Activated CD8-positive, alpha-beta T cell treated with anti-CD3 and anti-CD28 coated beads for 36 hours (primary cell): Measurements from ENCODE around the gene MDFIC2. TPM values are rescaled to one million over a fixed set of nuclear protein-coding genes. Genes with fewer than 3 reads are reported as not detected.
"Not testable (repeated sequence)": the region's sequence is repeated elsewhere in the genome, so short reads cannot be mapped to it uniquely, and the experiment has no call there.

Experiments
- ATAC-seq: fragments of 200-7000 bp; cut with Tn5 transposase; one replicate; pipeline ENCODE4 v1.10.0; 2021; ENCODE audit warnings: mild to moderate bottlenecking, moderate library complexity
- CTCF ChIA-PET: fragments of 350-600 bp; sonication (Branson Sonifier 250); formaldehyde crosslinking; loops from one replicate; lab custom pipeline; 2021; ENCODE audit warnings: antibody characterized with exemption; lab: Charles Lee
- POLR2A ChIA-PET: fragments of 350-600 bp; sonication (Branson Sonifier 250); formaldehyde crosslinking; loops from one replicate; lab custom pipeline; 2021; ENCODE audit warnings: antibody characterized with exemption; lab: Charles Lee
- DNase-seq: peaks from one replicate; pipeline ENCODE4 v3.0.0-alpha.2; 2020
- H3K27ac Mint-ChIP-seq: one replicate; pipeline ENCODE4 v1.8.0; 2021; ENCODE audit warnings: mild to moderate bottlenecking, mixed read lengths
- H3K27me3 Mint-ChIP-seq: one replicate; pipeline ENCODE4 v1.8.0; 2021; ENCODE audit warnings: mixed read lengths
- H3K36me3 Mint-ChIP-seq: one replicate; pipeline ENCODE4 v1.8.0; 2021; ENCODE audit warnings: low read depth, mixed read lengths
- H3K4me1 Mint-ChIP-seq: one replicate; pipeline ENCODE4 v1.8.0; 2021; ENCODE audit warnings: low read depth, mixed read lengths
- H3K4me3 Mint-ChIP-seq: one replicate; pipeline ENCODE4 v1.8.0; 2021; ENCODE audit warnings: mild to moderate bottlenecking, moderate library complexity, mixed read lengths
- H3K9me3 Mint-ChIP-seq: one replicate; pipeline ENCODE4 v1.8.0; 2021; ENCODE audit warnings: mixed read lengths
- CTCF ChIP-seq: fragments of 200-600 bp; IDR thresholded peaks from one replicate; pipeline ENCODE4 v1.8.0; 2022; ENCODE audit warnings: antibody characterized with exemption, mild to moderate bottlenecking
- intact Hi-C: fragments of 100-400 bp; cut with micrococcal nuclease; formaldehyde crosslinking; loops from one replicate; pipeline ENCODE4 v1.10.0; 2022
- total RNA-seq, 2 experiments: library from RNA; stranded (reverse); gene quantifications; one replicate each; pipeline ENCODE4 v1.2.3, GENCODE V29; 2021

The MDFIC2 gene
- total RNA-seq, 2 experiments from 2014 or later: not detected

- POLR2A ChIA-PET: no interaction called here
- CTCF ChIA-PET: no interaction called here
- ATAC-seq: no peak
- H3K27ac Mint-ChIP-seq: no peak overlapping the region
- no peaks in the 10 kb centered on the region for H3K4me1 Mint-ChIP-seq
- H3K27me3 Mint-ChIP-seq: no peaks in the 10 kb centered on the region
- no peak for DNase-seq
- intact Hi-C loops: no loop called here
- H3K36me3 Mint-ChIP-seq: no peaks in the 10 kb centered on the region
- H3K4me3 Mint-ChIP-seq: no peak overlapping the region
- no peaks in the 10 kb centered on the region for H3K9me3 Mint-ChIP-seq
- TF ChIP-seq CTCF: no peak
Measured at GRCh38 chr3:70218471-70218870, 94.0 kb downstream of the MDFIC2 start.

GRCh38 chr3:70211274-70211673 lies 101.2 kb downstream of the MDFIC2 start:
- H3K27ac Mint-ChIP-seq, ATAC-seq, intact Hi-C loops, H3K9me3 Mint-ChIP-seq, CTCF ChIA-PET, H3K27me3 Mint-ChIP-seq, POLR2A ChIA-PET, DNase-seq, H3K4me3 Mint-ChIP-seq, H3K4me1 Mint-ChIP-seq, H3K36me3 Mint-ChIP-seq: not testable (repeated sequence)

- ATAC-seq (no peak), DNase-seq (no peak)
- intact Hi-C loops: no loop called here
- Mint-ChIP-seq H3K9me3 (no peaks in the 10 kb centered on the region), H3K27ac (no peak overlapping the region), H3K4me1 (no peaks in the 10 kb centered on the region), H3K4me3 (no peak overlapping the region), H3K36me3 (no peaks in the 10 kb centered on the region), H3K27me3 (peaks cover 1% of the 10 kb centered on the region)
- TF ChIP-seq CTCF: no peak
- POLR2A ChIA-PET: no interaction called here
- CTCF ChIA-PET: no interaction called here
Measured at GRCh38 chr3:70201975-70202374, 110.5 kb downstream of the MDFIC2 start.

GRCh38 chr3:70189884-70190473 lies 122.5 kb downstream of the MDFIC2 start:
- intact Hi-C loops: no loop called here

GRCh38 chr3:70186221-70186620 lies 126.2 kb downstream of the MDFIC2 start:
- no peak for DNase-seq
- POLR2A ChIA-PET: no interaction called here
- H3K27ac Mint-ChIP-seq: no peak overlapping the region
- intact Hi-C loops: no loop called here
- ATAC-seq: no peak
- H3K4me1 Mint-ChIP-seq: no peaks in the 10 kb centered on the region
- CTCF ChIA-PET: interaction anchor here (1.3 kb wide), 1 partner anchor 12 kb away, joined by 3 read pairs; no protein-coding TSS in a partner anchor
- TF ChIP-seq CTCF: no peak
- peaks cover 4% of the 10 kb centered on the region for H3K27me3 Mint-ChIP-seq
- H3K4me3 Mint-ChIP-seq: no peak overlapping the region
- no peaks in the 10 kb centered on the region for H3K36me3 Mint-ChIP-seq
- no peaks in the 10 kb centered on the region for H3K9me3 Mint-ChIP-seq

More at GRCh38 chr3:70189884-70190473, 122.5 kb downstream of the MDFIC2 start:
- Mint-ChIP-seq H3K27me3 (peaks cover 3% of the 10 kb centered on the region), H3K9me3 (no peaks in the 10 kb centered on the region), H3K36me3 (no peaks in the 10 kb centered on the region), H3K27ac (no peak overlapping the region), H3K4me1 (no peaks in the 10 kb centered on the region), H3K4me3 (no peak overlapping the region)
- DNase-seq (no peak), ATAC-seq (no peak)
- CTCF ChIA-PET: interaction anchor here (0.7 kb wide), 1 partner anchor 18 kb away, joined by 3 read pairs; no protein-coding TSS in a partner anchor
- POLR2A ChIA-PET: no interaction called here
- TF ChIP-seq CTCF: no peak
